Uterus (tissue), 4 donors: ENCODE results near the gene TBC1D14. TPM values are rescaled to one million over a fixed set of nuclear protein-coding genes. Genes with fewer than 3 reads are reported as not detected.

Experiments used
- DNase-seq, 2 donors: peaks; one replicate each; pipeline ENCODE4 v3.0.0-alpha.2; 2019 to 2020
- H3K27ac ChIP-seq, 2 donors: fragments of 200-600 bp; sonication (generic); 1 replicate in 1 of 2; 2 replicates in 1 of 2; pipeline ENCODE4 v1.5.1; 2016 to 2018
- H3K27me3 ChIP-seq, 2 donors: fragments of 200-600 bp; sonication (generic); one replicate each; pipeline ENCODE4 v1.5.1; 2018 to 2019; ENCODE audit warnings: control low read depth in 1 of 2
- H3K36me3 ChIP-seq, 2 donors: fragments of 200-600 bp; sonication (generic); one replicate each; pipeline ENCODE4 v1.5.1; 2019; ENCODE audit warnings: control low read depth in 1 of 2
- H3K4me1 ChIP-seq, 2 donors: fragments of 200-600 bp; sonication (generic); one replicate each; pipeline ENCODE4 v1.5.1; 2018 to 2019; ENCODE audit warnings: control low read depth in 1 of 2
- H3K4me3 ChIP-seq, 2 donors: fragments of 200-600 bp; sonication (generic); 1 replicate in 1 of 2; 2 replicates in 1 of 2; pipeline ENCODE4 v1.5.1; 2018 to 2019; ENCODE audit warnings: mild to moderate bottlenecking in 1 of 2
- H3K9me3 ChIP-seq, 2 donors: fragments of 200-600 bp; sonication (generic); one replicate each; pipeline ENCODE4 v1.5.1; 2019; ENCODE audit warnings: control low read depth in 1 of 2
- POLR2A ChIP-seq, 2 donors: fragments of 450-650 bp; IDR thresholded peaks; one replicate each; pipeline ENCODE4 v1.6.1; 2016; ENCODE audit warnings: antibody characterized with exemption in 2 of 2, mild to moderate bottlenecking in 1 of 2, moderate library complexity in 1 of 2
- intact Hi-C: fragments of 100-400 bp; cut with DNase I; formaldehyde crosslinking; loops from one replicate; pipeline ENCODE4 v1.15.1; 2023; ENCODE audit warnings: low total_unique reads
- total RNA-seq, 4 donors: library from RNA; depleted of rRNA in 3 of 4; stranded (reverse); fragments of >200 nt in 3 of 4; gene quantifications; one replicate each; pipeline versions ENCODE4 v1.1.0 to v1.2.4, GENCODE V29; 2014 to 2023
- TF ChIP-seq, protein P1 (sequence below), 4 experiments: fragments of 200-600 bp in 2 of 4; fragments of 450-650 bp in 2 of 4; sonication (generic) in 2 of 4; IDR thresholded peaks; one replicate each; pipeline ENCODE4 v1.5.1; 2016 to 2019; ENCODE audit warnings: antibody characterized with exemption in 4 of 4, mild to moderate bottlenecking in 2 of 4, moderate library complexity in 1 of 4
- donor health status: DM: yes; HTN: yes; CAD: no.

TBC1D14 gene
- total RNA-seq, 4 donors from 2014 or later: 16.9 to 61.2 (median 28.1) TPM

DNA sequence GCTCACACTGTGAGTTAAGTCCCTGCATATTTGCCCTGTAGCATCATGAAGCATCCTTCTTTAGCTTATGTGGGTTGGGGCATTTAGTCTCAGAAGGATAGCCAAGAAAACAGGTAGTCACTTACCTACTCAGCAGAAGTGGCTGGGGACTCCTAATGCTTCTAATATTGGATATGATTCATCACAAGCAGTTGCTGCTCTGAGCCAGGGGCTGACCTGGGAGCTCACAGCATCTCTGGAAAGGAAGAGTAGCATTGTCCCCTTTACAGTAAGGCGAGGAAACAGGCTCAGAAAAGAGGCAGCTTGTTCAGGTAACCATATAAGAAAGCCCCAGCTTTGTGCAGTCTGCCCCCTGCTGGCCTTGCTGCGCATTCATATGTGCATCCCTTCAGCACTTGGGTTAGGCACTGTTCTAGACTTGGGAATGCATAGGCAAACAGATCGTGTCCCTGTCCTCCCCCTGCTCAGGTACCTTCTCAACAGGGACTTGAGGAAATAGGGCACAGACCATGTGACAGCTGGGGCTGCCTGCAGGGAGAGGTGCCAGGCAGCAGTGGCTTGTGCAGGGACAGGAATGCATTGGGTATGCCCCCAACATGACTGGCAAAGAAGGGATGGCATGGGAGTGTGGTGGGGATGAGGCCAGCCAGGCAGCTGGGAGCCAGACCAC lies 35.7 kb upstream of the TBC1D14 start:
- TF ChIP-seq POLR2A (IDR thresholded peaks at IDR 0.05): no peak
- TF ChIP-seq, protein P1, sequence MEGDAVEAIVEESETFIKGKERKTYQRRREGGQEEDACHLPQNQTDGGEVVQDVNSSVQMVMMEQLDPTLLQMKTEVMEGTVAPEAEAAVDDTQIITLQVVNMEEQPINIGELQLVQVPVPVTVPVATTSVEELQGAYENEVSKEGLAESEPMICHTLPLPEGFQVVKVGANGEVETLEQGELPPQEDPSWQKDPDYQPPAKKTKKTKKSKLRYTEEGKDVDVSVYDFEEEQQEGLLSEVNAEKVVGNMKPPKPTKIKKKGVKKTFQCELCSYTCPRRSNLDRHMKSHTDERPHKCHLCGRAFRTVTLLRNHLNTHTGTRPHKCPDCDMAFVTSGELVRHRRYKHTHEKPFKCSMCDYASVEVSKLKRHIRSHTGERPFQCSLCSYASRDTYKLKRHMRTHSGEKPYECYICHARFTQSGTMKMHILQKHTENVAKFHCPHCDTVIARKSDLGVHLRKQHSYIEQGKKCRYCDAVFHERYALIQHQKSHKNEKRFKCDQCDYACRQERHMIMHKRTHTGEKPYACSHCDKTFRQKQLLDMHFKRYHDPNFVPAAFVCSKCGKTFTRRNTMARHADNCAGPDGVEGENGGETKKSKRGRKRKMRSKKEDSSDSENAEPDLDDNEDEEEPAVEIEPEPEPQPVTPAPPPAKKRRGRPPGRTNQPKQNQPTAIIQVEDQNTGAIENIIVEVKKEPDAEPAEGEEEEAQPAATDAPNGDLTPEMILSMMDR (IDR thresholded peaks at IDR 0.05): peak; percentile 65 to 83 (median 70)
- no peak overlapping the region for H3K27ac ChIP-seq
- no peaks in the 10 kb centered on the region for H3K9me3 ChIP-seq
- no peak overlapping the region for H3K4me3 ChIP-seq
- H3K4me1 ChIP-seq: no peaks in the 10 kb centered on the region
- no peaks in the 10 kb centered on the region for H3K36me3 ChIP-seq
- intact Hi-C loops: loop anchor here (5.0 kb wide), 1 partner anchor 152 kb away; no protein-coding TSS in a partner anchor
- no peaks in the 10 kb centered on the region for H3K27me3 ChIP-seq
- DNase-seq: peak; percentile 62 to 67

DNA sequence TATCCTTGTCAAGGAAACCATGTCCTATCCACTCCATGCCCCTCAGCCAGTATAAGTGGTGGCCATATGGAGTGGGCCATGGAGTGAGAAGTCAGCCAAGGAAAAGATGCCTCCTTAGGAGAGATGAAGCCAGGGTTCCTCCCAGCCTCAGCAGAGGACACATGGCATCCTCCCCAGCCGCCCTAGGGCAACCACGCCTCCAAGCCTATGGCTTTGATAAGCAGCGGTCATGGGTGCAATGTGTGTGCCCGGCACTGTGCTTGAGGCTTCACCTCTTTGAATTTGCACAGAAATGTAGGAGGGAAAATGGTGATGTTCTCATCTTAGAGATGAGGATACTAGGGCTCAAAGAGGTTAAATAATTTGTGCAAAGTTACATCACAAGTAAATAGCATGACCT lies 34.6 kb upstream of the TBC1D14 start:
- no peaks in the 10 kb centered on the region for H3K4me1 ChIP-seq
- H3K36me3 ChIP-seq: no peaks in the 10 kb centered on the region
- no peak overlapping the region for H3K27ac ChIP-seq
- intact Hi-C loops: loop anchor here (5.0 kb wide), 1 partner anchor 153 kb away; no protein-coding TSS in a partner anchor
- H3K9me3 ChIP-seq: no peaks in the 10 kb centered on the region
- H3K4me3 ChIP-seq: no peak overlapping the region
- no peak for TF ChIP-seq POLR2A (IDR thresholded peaks at IDR 0.05)
- TF ChIP-seq, protein P1 (IDR thresholded peaks at IDR 0.05): no peak
- DNase-seq: no peak
- no peaks in the 10 kb centered on the region for H3K27me3 ChIP-seq

DNA sequence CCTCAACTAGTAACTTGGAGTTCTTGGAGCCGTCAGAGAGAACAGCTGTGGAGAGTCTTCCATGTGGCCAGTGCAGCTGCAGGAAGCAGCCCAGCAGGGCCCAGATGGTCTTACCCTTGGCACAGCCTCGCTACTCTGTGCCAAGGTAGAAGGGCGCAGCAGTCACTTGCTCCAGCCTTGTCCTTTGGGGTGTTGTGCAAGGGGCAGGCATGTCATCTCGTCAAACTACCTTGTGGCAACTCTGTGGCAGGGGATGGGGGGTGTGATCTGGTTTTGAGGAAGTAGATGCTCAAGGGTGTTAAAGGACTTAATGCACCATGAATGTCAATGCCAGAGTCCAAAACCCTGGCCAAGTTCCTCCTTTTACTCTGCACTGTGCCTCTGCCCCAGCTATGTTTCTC lies 34.2 kb upstream of the TBC1D14 start:
- no peak overlapping the region for H3K27ac ChIP-seq
- TF ChIP-seq POLR2A (IDR thresholded peaks at IDR 0.05): no peak
- TF ChIP-seq, protein P1 (IDR thresholded peaks at IDR 0.05): no peak
- H3K36me3 ChIP-seq: no peaks in the 10 kb centered on the region
- no peaks in the 10 kb centered on the region for H3K4me1 ChIP-seq
- H3K27me3 ChIP-seq: no peaks in the 10 kb centered on the region
- no peak overlapping the region for H3K4me3 ChIP-seq
- no peak for DNase-seq
- intact Hi-C loops: no loop called here
- no peaks in the 10 kb centered on the region for H3K9me3 ChIP-seq

DNA sequence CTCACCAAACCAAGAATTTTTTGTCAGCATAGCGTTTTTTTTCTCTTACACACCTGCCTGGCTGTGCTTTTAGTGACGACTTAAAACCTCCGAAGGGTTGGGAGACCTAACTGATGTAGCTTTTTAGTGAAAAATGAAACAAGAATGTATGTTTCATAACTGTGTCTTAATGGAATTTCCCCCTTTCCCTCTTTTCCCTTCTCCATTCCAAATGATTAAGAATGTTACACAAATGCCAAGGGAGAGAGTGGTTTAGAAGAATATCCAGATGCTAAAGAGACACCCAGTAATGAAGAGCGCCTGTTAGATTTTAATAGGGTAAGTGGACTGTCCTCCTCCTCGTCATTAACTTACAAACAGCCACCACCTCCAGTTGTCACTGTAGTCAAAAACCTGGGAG lies 33.2 kb upstream of the TBC1D14 start:
- intact Hi-C loops: no loop called here
- Histone ChIP-seq H3K27me3 (no peaks in the 10 kb centered on the region), H3K9me3 (no peaks in the 10 kb centered on the region), H3K27ac (no peak overlapping the region), H3K4me3 (no peak overlapping the region), H3K4me1 (no peaks in the 10 kb centered on the region), H3K36me3 (no peaks in the 10 kb centered on the region)
- no peak for TF ChIP-seq POLR2A (IDR thresholded peaks at IDR 0.05)
- TF ChIP-seq, protein P1 (IDR thresholded peaks at IDR 0.05): no peak
- no peak for DNase-seq

DNA sequence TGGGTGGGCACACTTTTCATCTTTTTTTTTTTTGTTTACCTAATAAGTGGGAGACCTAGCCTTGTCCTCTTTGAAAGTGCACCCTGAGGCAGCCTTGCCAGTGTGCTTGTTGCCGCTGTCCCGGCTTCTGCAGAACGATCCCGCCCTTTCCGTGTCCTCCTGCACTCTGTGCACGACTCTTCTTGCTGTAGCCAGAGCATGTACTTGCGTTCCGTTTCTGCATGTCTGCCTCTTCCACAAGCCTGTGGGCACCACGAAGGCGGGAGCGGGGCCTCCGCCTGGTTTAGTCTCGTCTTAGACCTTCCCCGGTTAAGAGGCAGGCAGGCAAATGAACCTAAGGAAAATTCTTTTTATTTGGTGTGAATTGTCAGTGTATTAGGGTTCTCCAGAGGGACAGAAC lies 32.6 kb upstream of the TBC1D14 start:
- TF ChIP-seq POLR2A (IDR thresholded peaks at IDR 0.05): no peak
- TF ChIP-seq, protein P1 (IDR thresholded peaks at IDR 0.05): no peak
- Histone ChIP-seq H3K4me1 (no peaks in the 10 kb centered on the region), H3K27me3 (no peaks in the 10 kb centered on the region), H3K27ac (no peak overlapping the region), H3K4me3 (no peak overlapping the region), H3K9me3 (no peaks in the 10 kb centered on the region), H3K36me3 (no peaks in the 10 kb centered on the region)
- intact Hi-C loops: no loop called here
- DNase-seq: no peak
